PC-3 (cell line): Measurements from ENCODE around the gene GPC3.

Experiments used
- CTCF ChIP-seq: fragments of 300-600 bp; sonication (generic); conservative IDR thresholded peaks from 2 replicates; pipeline ENCODE4 v1.5.1; 2017; ENCODE audit warnings: antibody characterized with exemption, low read depth, mild to moderate bottlenecking, low read length
- EZH2 ChIP-seq: fragments of 300-600 bp; sonication (generic); IDR thresholded peaks from one replicate; pipeline ENCODE4 v1.6.1; 2017; ENCODE audit warnings: antibody characterized with exemption, mild to moderate bottlenecking, low read length; ENCODE audit not compliant: unreplicated experiment

GRCh38 chrX:134013092-134013497, 27.7 kb upstream of the GPC3 start:
- TF ChIP-seq CTCF (no peak), EZH2 (no peak)
